ENCODE results near the gene RNASE7. TPM values are rescaled to one million over a fixed set of nuclear protein-coding genes. Genes with fewer than 3 reads are reported as not detected.

Gene RNASE7
- total RNA-seq, 4 donors from 2014 or later, result 0.23 TPM; not detected in 3

DNA sequence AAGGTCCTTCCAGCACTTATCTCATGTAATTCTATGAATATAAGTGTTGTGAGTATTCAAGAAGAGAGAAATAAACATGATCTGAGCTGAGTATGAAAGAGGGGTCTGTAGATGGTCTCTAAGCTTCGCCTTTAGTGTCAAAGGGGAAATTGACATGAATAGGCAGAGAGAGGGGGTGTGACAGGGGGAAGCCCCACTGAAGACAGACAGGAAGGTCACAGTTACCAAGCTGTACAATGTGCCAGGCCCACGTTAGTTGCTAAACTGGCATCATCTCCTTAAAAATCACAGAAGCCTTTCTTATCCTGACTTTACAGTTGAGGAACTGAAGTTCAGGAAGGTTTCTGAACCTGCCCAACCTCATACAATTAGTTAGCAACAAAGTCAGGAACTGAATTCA, 35.5 kb downstream of the RNASE7 start:
- ATAC-seq, result no peak
- H3K4me1 ChIP-seq, result peaks cover 0 to 6% (median 2%) of the 10 kb centered on the region in 3 donors
- 80 to 83% methylated on average over 2 of the region's 2 CpGs for WGBS, 2 donors (ENCODE audit: low coverage in 1 of 2)
- no peak overlapping the region for H3K27ac ChIP-seq
- no peaks in the 10 kb centered on the region for H3K9me3 ChIP-seq
- peaks cover 0 to 99% of the 10 kb centered on the region in 2 donors for H3K36me3 ChIP-seq
- TF ChIP-seq EP300 (IDR thresholded peaks at IDR 0.05), result no peak
- TF ChIP-seq, protein P1, sequence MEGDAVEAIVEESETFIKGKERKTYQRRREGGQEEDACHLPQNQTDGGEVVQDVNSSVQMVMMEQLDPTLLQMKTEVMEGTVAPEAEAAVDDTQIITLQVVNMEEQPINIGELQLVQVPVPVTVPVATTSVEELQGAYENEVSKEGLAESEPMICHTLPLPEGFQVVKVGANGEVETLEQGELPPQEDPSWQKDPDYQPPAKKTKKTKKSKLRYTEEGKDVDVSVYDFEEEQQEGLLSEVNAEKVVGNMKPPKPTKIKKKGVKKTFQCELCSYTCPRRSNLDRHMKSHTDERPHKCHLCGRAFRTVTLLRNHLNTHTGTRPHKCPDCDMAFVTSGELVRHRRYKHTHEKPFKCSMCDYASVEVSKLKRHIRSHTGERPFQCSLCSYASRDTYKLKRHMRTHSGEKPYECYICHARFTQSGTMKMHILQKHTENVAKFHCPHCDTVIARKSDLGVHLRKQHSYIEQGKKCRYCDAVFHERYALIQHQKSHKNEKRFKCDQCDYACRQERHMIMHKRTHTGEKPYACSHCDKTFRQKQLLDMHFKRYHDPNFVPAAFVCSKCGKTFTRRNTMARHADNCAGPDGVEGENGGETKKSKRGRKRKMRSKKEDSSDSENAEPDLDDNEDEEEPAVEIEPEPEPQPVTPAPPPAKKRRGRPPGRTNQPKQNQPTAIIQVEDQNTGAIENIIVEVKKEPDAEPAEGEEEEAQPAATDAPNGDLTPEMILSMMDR (IDR thresholded peaks at IDR 0.05), result no peak
- no peak for TF ChIP-seq POLR2AphosphoS5 (IDR thresholded peaks at IDR 0.05)
- no peak for TF ChIP-seq POLR2A (IDR thresholded peaks at IDR 0.05)
- H3K27me3 ChIP-seq, result no peaks in the 10 kb centered on the region
- no peak overlapping the region for H3K4me3 ChIP-seq

DNA sequence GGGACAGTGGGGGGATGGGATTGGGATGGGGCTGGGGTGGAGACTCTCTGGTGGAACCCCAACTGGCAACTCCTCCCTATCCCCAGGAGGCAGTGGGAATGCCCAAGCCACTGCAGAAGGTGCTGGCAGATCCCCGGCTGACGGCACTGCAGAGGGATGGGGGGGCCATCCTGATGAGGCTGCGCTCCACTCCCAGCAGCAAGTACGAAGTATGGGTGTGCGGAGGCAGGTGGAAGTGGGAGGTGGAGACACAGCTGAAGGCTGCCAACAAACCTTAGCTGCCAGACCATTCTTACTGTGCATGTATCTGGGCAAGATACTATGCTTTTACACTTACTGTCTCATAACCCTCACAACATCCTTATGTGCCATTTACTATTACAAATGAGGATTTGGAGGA, 36.1 kb downstream of the RNASE7 start:
- no peak for TF ChIP-seq EP300 (IDR thresholded peaks at IDR 0.05)
- TF ChIP-seq POLR2AphosphoS5 (IDR thresholded peaks at IDR 0.05), result no peak
- TF ChIP-seq, protein P1 (IDR thresholded peaks at IDR 0.05), result no peak
- no peak for TF ChIP-seq POLR2A (IDR thresholded peaks at IDR 0.05)
- no peak for ATAC-seq
- H3K9me3 ChIP-seq, result no peaks in the 10 kb centered on the region
- peaks cover 0 to under 1% (median 0%) of the 10 kb centered on the region in 3 donors for H3K4me1 ChIP-seq
- no peaks in the 10 kb centered on the region for H3K27me3 ChIP-seq
- no peak overlapping the region for H3K4me3 ChIP-seq
- 72% methylated on average over 3 of the region's 5 CpGs; no CpG with 5 or more reads in 1 of the 2 donors for WGBS, 2 donors (ENCODE audit: low coverage in 1 of 2)
- no peak overlapping the region for H3K27ac ChIP-seq
- H3K36me3 ChIP-seq, result peaks cover 0 to 100% of the 10 kb centered on the region in 2 donors

DNA sequence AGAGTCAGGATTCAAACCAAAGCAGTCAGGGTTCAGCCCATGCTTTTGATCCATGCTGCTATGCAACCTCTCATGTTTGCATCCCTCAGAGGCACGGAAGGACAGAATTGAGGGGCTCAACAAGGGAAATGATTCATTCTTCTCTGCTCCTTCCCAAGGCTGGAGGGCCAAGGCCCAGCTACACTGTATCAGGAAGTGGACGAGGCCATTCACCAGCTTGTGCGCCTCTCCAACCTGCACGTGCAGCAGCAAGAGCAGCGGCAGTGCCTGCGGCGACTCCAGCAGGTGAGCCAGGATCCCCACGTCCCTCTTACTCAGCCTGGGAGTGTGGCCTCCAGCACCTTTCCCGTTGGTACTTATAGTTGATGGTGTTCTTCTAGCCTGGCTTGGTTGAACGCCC, 36.6 kb downstream of the RNASE7 start:
- Histone ChIP-seq H3K4me1 (no peaks in the 10 kb centered on the region), H3K4me3 (no peak overlapping the region), H3K27ac (no peak overlapping the region), H3K9me3 (no peaks in the 10 kb centered on the region), H3K27me3 (no peaks in the 10 kb centered on the region), H3K36me3 (peaks cover 0 to 100% of the 10 kb centered on the region in 2 donors)
- no peak for TF ChIP-seq EP300 (IDR thresholded peaks at IDR 0.05)
- TF ChIP-seq, protein P1 (IDR thresholded peaks at IDR 0.05), result no peak
- no peak for TF ChIP-seq POLR2AphosphoS5 (IDR thresholded peaks at IDR 0.05)
- TF ChIP-seq POLR2A (IDR thresholded peaks at IDR 0.05), result no peak
- 62% methylated on average over 3 of the region's 10 CpGs; no CpG with 5 or more reads in 1 of the 2 donors for WGBS, 2 donors (ENCODE audit: low coverage in 1 of 2)
- ATAC-seq, result no peak

DNA sequence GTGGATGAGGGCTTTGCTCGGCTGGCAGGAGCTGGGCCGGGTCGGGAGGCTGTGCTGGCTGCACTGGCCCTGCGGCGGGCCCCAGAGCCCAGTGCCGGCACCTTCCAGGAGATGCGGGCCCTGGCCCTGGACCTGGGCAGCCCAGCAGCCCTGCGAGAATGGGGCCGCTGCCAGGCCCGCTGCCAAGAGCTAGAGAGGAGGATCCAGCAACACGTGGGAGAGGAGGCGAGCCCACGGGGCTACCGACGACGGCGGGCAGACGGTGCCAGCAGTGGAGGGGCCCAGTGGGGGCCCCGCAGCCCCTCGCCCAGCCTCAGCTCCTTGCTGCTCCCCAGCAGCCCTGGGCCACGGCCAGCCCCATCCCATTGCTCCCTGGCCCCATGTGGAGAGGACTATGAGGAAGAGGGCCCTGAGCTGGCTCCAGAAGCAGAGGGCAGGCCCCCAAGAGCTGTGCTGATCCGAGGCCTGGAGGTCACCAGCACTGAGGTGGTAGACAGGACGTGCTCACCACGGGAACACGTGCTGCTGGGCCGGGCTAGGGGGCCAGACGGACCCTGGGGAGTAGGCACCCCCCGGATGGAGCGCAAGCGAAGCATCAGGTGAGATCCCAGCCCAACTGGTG, 39.5 kb downstream of the RNASE7 start:
- Histone ChIP-seq H3K9me3 (no peaks in the 10 kb centered on the region), H3K4me3 (no peak overlapping the region), H3K4me1 (peaks cover 0 to 16% (median 0%) of the 10 kb centered on the region in 3 donors), H3K27me3 (no peaks in the 10 kb centered on the region), H3K27ac (no peak overlapping the region), H3K36me3 (peaks cover 0 to 99% of the 10 kb centered on the region in 2 donors)
- no peak for ATAC-seq
- 90% methylated on average over 8 of the region's 30 CpGs; no CpG with 5 or more reads in 1 of the 2 donors for WGBS, 2 donors (ENCODE audit: low coverage in 1 of 2)
- no peak for TF ChIP-seq POLR2AphosphoS5 (IDR thresholded peaks at IDR 0.05)
- TF ChIP-seq EP300 (IDR thresholded peaks at IDR 0.05), result no peak
- no peak for TF ChIP-seq POLR2A (IDR thresholded peaks at IDR 0.05)
- TF ChIP-seq, protein P1 (IDR thresholded peaks at IDR 0.05), result no peak

Measured in gastroesophageal sphincter (tissue), 4 donors.